Suprapubic skin (tissue), 4 donors: ENCODE measurements around the gene AGAP3.

Experiments used
- EP300 ChIP-seq: sonication (generic); formaldehyde crosslinking; IDR thresholded peaks from one replicate; pipeline ENCODE4 v1.6.1; 2017; ENCODE audit warnings: antibody characterized with exemption
- POLR2AphosphoS5 ChIP-seq, 3 donors: sonication (generic); formaldehyde crosslinking; IDR thresholded peaks; one replicate each; pipeline ENCODE4 v1.6.1; 2017; ENCODE audit warnings: antibody characterized with exemption in 3 of 3

- TF ChIP-seq EP300 (no peak), POLR2AphosphoS5 (IDR thresholded peaks at IDR 0.05) (no peak)
Observed at GRCh38 chr7:151121380-151122170, 35.3 kb downstream of the AGAP3 start.
